NOMO-1 (cell line): ENCODE measurements around the gene UBE2J2.
"Not testable (repeated sequence)": the region's sequence is repeated elsewhere in the genome, so short reads cannot be mapped to it uniquely, and the experiment has no call there.

Source experiments
- DNase-seq, 2 experiments: peaks; one replicate each; lab custom pipeline; 2025; ENCODE audit not compliant: unreplicated experiment in 2 of 2; lab: John Stamatoyannopoulos, UW

Gene UBE2J2

DNA sequence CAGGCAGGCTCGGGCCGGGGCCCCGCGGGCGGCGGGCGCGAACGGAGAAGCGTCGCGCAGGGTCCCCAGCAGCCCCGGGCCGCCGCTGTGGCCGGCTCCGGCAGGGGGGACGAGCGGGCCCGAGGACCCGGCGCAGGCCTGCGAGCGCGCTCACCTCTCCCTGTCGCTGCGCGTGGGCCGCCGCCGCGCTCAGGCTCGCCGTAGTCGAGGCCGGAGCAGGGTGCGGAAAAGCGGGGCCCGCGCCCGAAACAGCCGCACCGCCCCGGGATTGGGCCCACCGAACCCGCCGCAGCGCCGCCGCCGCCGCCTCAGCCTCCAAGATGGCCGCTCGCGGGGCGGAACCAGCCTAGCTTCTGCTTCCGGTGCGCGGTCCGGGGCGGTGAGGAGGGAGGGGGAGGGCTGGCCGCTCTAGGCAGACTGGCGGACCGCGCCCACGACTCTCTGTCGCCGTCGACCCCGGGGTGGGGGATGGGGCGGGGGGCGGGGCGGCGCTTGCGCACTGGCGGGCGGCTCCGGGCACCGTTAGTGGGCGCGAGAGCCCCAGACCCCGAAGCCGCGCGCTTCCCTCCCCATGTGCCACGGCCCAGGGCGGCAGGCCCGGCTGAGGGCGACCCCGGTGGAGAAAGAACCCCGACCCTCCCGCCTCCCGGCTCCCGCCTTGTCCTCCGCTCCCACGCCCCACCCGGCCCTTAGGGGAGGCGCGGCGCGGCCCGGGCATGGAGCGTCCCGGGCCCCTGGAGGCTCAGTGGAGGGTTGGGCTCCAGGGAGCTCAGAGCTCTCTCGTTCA, at the start of gene UBE2J2:
TSS of gene UBE2J2 (minus strand) at position 343 of the 787 bp plus-strand sequence. CDS start 5,862 bp downstream, outside the sequence.
- peak; percentile 82 to 83 for DNase-seq

DNA sequence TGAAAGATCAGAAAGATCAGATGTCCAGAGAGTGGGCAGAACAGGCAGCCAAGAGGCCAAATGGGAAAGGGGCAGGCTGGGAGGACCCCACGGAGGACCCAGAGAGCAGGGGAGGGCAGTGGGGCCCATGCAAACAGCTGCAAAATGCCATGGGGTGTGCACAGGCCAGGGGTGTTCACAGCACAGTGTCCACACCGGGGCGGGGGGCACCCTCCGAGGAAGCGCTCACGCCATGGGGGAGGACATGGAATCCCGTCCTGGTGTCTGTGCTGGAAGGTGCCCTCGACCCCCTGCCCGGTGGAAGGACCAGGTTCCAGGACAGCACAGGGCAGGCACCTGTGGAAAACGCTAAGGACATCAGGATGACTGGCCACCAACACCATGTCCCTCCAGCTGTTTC, 49.3 kb upstream of the UBE2J2 start:
- no peak for DNase-seq

DNA sequence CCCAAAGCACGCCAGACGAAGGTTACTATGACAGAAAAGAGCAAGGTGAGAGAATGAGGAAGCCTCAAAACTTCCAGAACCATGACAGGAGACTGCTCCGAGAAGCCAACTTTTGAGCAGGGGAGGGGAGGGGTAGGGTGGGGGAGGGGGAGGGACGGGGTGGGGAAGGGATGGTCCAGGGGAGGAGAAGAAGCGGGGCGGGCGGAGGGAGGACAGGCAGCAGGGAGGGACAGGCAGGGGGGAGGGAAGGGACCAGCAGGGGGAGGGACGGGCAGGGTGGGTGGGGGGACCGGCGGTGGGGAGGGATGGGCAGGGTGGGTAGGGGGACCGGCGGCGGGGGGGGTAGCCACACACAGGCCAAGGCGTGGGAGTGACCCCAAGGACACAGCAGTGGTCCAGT, 48.8 kb upstream of the UBE2J2 start:
- DNase-seq, result no peak

DNA sequence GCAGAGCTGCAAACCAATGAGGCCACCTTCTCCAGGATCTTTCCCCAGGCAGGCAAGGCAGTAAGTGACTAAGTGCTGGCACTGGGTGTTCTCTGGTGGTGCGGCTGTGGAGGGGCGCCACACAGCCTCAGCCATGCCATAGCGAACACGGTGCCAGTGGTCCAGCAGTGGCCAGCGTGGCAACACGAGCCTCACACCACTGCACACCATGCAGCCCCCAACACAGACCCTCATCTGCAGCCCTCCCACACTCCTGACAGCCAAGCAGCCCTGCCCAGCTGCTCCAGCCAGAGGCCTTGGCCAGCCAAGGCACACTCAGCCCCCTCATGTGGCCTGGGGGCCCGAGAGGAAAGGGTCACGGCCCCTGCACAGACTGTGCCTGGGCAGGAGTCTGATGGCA, 47.8 kb upstream of the UBE2J2 start:
- DNase-seq, result no peak

DNA sequence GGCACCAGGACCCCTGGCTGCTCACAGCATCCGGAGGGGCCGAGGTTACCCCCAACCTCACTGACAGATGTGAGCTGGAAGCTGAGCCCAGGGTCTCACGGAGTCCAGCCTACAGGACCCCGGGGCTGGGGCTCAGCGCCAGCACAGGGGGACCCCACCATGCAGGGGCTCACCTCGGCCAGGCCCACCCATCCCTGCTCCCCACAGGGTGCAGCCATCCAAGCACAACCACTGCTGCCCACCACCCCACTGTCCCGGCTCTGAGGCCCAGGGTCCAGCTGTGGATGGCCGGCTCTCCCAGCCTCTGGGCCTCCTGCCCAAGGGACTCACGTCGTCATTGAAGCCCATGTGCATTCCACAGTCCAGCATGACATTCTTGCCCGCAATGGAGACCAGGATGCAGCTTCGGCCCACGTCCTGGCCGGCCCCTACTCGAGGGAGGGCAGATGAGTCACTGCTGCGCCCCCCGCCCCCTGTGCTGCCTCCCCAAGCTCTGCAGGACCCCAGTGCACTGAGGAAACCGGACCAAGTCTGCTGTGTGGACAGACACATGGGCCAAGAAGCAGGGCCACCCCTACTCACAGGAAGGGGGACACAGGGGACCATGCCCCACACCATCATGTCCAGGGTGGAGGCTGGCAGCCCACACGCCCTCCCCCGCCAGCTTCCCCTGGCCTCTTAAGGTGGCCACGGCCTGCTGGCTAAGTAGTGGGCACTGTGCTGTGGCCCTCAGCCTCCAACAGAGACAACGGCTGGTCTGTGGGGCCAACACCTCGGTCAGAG, 47.2 kb upstream of the UBE2J2 start:
- DNase-seq, result no peak

DNA sequence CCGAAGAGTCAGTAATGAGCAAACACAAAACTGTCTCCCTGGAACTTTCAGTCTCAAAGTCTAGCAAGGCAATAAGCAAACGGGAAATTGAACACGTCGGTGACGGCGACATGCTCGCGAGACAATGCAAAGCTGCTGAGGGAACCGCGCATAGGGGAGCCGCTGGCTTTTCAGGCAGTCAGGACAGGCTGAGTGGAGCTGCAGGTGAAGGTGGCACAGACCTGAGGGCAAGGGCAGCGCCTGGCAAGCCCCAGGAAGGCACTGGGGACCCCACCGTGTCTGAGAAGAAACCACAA, 45.9 kb upstream of the UBE2J2 start:
- DNase-seq, result no peak

DNA sequence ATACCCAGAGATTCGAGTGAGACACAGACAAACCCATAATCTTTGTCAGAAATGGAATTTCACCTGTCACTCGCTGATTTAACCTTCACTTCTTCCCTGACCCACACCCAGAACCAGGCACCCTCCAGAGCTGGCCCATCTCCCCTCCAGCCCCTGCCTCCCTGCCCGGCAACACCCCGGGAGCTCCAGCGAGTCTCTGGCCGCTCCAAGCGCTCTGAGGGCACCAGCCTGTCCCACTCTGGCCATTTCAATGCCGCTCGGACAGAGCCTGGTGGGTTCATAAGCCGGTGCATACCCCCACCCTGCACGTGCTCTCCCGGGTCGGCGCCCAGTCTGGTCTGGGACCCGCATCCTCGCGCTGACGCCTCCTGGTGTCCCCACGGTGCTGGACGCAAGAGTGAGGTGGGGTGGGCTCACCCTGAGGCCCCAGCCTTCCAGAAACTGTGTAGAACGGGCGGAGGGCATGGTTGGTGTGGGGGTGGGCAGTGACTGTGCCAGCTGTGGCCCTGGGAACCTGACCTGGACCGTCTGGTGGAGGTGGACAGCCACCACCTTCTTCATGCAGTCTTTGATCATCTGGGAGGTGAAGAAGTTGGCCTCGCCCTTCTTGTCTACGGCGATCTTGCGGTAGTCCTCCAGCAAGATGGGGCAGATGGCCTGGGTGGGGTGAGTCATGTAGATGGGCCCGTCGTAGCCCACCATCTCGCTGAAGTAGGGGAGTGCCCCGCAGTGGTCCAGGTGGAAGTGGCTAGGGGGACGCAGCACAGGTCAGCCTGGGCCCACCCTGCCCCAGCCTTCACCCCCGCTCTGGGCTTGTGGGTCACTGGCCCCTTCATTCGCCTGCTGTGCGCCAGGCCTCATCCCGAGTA, 45.4 kb upstream of the UBE2J2 start:
- no peak for DNase-seq

DNA sequence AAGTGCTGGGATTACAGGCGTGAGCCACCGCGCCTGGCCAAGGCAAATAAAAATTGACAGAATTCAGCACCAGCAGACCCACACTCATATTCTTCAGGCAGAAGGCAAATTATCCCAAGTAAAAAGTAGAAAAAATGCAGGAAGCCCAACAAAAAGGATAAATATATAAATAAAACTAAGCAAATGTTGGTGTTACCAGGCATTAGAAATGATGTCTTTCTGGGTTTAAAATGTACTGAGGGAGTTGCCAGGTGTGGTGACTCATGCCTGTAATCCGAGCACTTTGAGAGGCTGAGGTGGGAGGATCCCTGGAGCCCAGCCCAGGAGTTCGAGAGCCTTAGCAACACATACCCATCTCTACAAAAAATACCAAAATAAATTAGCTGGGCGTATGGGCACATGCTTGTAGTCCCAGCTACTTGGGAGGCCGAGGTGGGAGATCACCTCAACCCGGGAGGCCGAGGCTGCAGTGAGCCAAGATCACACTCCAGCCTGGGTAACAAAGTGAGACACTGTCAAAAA, 44.5 kb upstream of the UBE2J2 start:
- DNase-seq, result no peak

DNA sequence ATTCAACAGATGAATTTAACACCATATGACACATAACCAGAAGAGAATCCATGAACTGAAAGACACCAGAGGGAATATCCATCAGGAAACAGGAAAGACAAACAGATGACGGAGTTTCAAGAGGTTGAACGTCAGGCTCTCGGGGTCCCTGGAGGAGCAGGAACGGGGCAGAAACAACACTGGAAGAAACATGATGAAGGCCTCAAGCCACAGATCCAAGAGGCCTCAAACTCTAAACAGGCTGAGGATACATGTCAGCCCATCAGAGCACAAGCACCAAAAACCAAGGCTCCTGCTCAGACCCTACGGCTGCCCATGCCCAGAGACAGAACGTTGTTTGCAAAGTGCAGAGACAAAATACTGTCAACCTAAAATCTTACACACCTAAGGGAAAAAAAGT, 43.8 kb upstream of the UBE2J2 start:
- no peak for DNase-seq

DNA sequence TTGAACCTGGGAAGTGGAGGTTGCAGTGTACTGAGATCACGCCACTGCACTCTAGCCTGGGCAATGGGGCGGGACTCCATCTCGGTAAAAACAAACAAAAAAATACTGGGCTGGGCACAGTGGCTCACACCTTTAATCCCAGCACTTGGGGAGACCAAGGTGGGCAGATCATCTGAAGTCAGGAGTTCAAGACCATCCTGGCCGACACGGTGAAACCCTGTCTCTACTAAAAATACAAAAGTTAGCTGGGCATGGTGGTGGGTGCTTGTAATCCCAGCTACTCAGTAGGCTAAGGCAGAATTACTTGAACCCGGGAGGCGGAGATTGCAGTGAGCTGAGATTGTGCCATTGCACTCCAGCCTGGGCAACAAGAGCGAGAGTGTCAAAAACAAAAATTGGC, 42.5 kb upstream of the UBE2J2 start:
- not testable (repeated sequence) for DNase-seq

DNA sequence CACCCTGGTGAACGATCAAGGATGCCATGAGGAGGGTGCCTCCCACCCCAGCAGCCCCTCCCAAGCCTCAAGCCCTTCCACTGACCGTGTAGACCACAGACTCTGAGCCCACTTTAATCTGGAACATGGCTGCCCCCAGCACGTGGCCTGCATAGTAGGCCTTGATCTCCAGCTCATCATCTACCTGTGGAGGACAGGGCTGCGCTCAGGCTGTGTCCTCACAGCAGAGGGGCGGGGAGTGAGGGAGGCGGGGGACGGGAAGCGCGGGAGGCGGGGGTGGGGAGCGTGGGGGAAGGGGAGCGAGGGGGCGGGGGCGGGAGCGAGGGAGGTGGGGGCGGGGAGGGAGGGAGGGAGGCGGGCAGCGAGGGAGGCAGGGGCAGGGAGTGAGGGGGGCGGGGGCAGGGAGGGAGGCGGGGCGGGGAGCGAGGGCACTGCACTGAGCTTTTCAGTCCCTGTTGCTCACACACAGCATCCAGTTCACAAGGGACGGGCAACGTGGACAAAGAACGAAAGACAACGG, 41.8 kb upstream of the UBE2J2 start:
- no peak for DNase-seq

DNA sequence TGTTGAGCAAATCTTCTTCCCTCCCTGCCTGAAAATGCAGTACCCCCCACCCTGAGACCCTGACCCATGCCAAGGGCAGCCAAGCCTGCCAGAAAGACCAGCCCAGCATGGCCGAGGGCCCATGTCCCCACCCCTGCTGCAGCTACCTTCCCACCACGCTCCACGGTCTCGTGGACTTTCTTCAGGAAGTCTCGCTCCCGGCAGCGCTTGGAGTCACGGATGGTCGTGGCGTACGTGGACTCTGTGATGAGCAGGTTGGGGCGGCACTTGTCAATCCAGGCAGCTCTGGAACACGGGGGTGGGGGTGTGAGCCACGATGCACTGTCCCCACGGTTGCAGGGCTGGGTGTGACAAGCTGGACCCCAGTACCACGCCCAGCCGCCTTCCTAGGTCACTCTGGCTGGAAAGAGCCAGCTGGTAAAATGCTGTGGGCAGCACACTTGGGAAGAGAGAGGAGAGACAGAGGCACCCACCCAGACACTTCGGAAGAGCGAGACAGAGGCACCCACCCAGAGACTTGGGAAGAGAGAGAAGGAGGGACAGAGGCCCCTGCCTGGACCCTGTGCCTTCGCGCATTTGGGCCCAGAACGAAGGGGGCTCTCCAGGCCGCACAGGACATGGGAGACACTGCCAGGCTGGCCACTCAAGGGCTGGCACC, 41.2 kb upstream of the UBE2J2 start:
- DNase-seq, result no peak

DNA sequence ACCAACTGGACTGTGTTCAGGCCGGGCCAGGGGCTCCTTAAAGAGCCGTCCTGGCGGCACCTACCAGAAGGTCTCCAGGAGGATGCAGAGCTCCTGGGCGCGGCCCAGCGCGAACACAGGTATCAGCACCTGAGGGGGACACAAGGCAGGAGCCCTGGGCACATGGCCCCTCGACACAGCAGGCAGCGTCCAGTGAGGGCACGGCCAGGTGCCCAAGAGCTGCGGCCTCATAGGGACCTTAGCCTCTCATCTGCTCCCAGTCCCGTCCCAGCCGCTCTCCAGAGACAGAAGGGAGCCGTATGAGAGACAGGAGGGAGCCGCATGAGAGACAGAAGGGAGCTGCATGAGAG, 40.6 kb upstream of the UBE2J2 start:
- no peak for DNase-seq

DNA sequence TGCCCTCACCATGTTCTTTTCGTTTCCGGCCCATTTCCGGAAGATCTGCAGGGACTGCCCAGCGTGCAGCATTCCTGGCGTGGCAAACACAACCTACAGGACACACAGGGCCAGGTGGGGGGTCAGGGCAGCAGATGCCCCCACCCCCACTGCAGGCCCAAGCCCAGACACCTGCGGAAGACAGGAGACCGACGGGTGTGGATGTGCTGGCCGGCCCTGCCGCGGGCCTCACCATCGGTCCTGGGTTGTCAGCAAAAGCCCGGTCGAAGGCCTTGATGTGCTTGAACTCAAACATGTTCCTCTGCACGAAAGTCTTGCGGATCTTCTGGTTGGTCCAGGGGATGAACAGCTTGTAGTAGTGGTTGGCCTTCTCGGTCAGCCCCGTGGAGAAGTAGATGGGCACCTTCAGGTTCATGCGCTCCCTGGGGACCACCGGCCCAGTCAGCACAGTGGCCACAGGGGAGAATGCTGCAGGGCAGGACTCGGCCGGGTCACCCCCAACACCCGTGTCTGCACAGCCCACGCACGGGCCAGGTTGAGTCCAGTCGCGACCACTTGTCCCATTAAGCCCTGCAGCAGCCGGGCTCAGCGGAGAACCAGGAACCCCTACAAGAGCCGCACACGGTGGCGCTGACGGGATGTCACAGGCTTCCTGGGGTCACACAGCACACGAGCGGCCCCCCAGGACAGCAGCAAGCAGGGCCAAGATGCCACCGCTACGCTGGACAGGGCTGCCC, 40.0 kb upstream of the UBE2J2 start:
- no peak for DNase-seq

DNA sequence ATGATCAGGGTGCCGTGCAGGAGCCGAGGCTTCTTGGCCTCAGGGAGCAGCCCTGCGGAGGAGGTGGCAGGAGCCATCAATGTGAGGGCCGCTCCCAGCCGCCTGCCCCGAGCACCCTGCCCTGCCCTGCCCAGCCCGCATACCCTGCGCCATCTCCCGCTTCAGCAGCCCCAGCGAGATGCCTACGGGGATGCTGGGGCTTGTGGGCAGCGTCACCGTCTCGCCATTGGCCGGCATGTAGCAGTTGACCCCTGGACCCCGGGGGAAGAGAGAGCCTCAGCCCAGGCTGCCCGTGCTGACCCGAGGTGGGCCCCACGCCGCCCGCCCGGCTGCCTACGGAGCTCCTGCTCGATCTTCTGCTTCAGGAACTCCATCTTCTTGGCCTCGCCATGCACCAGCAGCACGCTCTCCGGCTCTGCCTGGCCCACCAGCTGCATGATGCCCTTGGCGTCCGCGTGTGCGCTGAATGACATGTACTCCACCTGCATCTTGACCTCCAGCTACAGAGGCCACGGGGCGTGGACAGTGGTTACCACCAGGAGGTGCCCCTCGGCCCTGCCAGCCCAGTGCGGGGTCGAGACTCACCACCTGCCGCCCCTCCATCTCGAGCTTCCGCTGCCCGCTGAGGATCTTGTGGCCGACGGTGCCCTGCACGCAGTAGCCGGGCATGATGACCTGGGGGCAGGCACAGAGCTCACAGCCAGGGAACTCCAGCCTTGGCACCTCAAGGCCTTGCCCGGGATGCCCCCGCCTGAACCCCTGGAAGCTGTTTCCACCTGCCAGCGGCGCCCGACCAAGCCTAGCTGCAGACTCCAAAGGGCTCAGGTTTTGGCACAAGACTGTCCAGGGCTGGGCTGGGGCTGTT, 39.0 kb upstream of the UBE2J2 start:
- DNase-seq, result no peak

DNA sequence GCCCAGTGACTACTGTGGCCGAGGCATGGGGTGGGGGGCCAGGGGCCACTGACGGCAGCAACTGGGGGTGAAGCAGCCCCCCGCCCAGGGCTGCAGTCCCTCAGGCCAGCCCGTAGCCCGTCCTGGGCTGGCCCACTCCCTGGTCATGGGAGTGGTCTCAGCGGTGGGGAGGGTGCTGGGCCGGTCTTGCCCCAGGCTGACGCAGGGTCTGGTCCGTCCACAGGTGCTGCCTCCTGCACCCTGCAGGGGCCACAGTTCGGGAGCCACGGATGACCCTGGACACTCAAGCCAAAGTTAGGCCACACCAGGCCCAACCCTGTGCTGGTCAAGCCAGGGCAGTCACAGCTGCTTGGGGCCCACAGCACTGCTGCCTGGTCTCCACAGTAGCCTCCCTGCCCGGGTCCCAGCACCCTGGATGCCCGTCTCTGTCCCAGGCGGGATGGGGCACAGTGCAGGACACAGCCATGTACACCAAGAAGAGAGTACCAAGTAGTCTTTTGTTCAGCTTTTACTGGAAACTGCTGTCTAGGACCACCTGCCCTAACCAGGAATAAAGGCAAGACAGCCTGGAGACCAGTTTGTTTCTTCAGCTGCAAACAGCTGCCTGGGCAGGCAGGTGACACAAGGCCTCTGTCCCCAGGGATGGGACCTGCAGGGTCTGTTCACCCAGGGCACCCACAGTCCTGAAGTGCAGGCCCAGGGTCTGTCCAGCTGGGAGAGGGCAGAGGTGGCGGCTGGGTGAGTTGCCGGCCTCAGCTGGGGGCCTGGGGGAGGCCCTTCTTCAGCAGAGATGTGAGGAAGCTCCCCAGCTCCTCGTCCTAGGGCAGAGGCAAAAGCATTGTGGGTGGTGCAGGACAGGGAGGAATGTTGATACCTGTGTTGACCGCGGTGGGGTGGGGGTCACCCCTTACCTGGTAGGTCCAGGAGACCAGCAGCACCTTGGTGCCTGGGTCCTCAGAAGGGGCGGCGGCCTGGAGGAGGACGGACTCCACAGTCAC, 37.8 kb upstream of the UBE2J2 start:
- no peak for DNase-seq

DNA sequence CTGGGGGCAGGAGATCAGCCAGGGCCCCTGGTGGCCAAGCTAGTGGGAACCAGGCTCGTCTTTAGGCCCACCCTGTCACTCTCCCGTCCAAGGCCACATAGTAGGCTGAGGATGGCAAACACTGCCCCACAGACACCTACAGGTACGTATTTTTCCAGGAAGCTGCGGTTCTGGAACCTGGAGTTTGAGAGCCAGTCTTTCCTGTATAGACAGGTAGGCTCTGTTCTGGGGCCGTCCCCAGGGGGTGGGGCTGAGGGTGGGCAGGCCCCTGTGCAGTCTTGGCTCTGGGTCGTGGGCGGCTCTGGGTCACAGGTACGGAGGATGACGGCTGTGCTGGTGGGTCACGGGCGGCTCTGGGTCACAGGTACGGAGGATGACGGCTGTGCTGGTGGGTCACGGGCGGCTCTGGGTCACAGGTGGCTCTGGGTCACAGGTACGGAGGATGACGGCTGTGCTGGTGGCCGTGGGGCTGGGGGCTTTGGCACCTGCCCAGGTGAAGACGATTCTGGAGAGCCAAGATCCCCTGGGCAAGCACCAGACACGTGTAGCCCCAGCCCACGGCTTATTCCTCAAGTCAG, 36.9 kb upstream of the UBE2J2 start:
- DNase-seq, result no peak

DNA sequence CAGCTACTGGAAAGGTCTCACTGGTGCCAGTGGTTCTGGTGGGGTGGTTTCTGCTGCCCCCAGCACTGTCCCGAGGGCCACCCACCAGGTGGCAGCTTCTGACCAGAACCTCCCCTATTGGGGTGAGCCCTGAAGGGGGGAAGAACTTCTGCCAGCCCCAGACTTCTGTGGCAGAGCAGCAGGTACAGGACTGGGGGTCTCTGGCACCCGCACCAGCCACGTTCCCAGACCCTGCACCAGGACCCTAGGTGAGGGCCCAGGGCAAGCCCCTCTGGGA, 36.4 kb upstream of the UBE2J2 start:
- DNase-seq, result no peak
